DMS153 treated with DMSO at 0.1 percent for 48 hours (cell line): ENCODE measurements around the gene CALML5.
A peak's percentile ranks its signal among the peaks of the same experiment; 100 is the strongest.

Source experiments
- DNase-seq: peaks from one replicate; lab custom pipeline; 2025; ENCODE audit not compliant: unreplicated experiment; lab: John Stamatoyannopoulos, UW

Gene CALML5

GRCh38 chr10:5534051-5534821 lies 34.9 kb upstream of the CALML5 start:
- DNase-seq: no peak

DNA sequence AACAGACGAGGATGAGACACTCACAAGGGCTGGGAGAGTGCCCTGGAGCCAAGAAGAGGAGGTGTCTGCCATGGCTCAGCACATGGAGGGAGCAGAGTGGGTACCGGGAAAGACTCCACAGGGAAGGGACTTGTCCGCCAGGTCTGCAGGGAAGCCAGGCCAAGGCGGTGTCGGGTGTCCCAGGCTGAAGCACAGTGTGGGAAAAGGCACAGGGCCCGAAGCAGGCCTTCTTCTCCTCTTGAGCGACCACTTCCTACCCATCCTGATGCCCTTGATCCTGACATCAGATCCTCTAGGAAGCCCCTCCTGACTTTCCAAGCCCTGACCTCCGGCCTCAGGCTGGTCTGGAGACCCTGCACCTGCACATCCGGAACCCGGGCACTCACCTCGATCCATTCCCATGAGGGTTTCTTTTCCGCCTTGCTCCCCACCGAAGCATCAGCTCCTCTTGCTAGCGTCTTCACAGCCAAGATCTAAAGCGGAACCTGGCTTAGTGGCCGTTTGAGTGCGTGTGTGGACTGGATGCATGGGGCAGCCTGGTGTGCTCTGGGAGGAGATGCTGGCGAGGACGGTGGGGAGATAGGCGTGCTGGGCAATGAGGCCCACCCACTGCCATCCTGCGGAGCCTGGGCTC lies 33.8 kb upstream of the CALML5 start:
- no peak for DNase-seq

DNA sequence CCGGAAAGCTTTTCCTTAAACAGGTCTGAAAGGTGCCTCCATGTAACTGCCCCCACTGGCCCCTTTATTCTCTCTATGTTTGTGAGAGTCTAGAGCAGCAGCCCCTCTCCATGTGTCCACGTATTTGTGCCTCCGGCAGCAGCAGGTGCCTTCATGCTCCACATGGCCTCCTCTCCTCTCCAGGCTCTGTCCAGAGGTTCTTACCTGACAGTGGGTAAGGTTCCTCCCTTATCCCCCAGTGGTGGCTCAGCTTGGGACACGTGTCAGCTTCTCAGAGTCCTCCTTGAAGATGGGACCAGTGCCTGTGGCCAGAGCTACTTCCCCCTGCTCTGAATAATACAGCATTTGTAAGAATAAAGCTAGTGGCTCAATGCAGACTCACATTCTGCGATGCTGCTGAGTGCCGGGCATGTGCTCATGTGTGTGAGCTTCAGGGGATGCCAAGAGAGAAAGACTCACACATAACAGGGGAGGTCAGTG lies 33.3 kb upstream of the CALML5 start:
- no peak for DNase-seq

GRCh38 chr10:5532307-5532605 lies 32.9 kb upstream of the CALML5 start:
- DNase-seq: no peak

DNA sequence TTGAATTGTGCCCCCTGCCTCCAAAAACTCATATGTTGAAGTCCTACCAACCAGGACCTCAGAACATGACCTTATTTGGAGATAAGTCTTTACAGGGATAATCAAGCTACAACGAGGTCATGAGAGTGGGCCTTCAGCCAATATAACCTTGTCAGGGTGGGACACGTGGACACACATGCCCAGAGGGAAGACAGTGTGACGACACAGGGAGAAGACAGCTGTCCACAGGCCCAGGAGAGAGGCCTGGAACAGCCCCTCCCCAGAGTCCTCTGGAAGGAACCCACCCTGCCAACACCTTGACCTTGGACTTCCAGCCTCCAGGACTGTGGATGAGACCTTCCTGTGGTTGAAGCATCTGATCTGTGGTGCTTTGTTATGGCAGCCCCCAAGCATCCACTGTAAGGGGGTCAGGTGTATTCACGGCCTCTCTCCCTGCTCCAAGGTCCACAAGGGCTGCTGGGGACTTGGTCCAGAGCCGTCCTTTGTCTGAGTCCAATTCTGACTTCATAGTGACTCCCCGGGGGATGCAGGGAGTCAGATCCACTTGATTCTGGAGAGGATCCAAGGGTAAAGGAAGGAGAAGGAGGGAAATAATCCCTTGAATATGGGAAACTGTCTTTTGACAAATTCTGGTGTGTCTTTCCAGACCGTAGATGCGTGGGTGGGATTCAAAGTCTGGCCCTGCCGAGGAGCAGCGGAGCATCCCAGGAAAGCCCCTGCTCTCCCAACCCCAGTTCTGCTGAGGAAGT lies 32.4 kb upstream of the CALML5 start:
- DNase-seq: no peak

DNA sequence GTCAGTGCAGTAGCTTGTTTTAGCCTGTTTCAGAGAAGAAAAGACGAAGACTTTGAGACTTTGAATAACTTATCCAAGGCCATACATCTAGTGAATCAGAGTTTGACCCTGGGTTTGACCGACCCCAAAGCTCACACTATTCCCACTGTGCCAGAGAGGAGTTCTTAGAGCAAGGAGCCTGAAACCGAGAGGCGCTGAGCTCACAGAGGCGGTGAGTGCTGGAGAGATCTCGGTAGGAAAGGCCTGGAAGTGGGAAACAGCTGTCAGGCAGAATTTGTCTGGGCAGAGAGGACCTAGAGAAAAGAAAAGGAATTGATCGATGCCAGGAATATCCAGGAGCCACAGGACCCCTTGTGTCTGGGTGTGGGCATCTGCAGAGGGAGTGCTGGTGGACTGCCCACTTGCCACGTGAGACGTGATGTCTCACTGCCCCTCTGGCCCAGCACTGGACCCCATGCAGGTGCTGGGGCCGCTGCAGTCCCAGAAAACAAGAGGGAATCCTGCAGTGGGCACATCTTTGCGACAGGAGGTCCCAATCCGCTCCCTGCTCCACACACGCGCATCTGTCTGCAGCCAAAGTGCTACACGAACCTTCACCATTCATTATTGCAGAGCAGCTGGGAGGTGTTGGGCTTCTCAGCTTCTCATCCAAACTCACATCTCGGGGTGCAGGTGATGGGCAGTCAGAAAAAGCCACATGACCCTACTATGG lies 31.6 kb upstream of the CALML5 start:
- no peak for DNase-seq

DNA sequence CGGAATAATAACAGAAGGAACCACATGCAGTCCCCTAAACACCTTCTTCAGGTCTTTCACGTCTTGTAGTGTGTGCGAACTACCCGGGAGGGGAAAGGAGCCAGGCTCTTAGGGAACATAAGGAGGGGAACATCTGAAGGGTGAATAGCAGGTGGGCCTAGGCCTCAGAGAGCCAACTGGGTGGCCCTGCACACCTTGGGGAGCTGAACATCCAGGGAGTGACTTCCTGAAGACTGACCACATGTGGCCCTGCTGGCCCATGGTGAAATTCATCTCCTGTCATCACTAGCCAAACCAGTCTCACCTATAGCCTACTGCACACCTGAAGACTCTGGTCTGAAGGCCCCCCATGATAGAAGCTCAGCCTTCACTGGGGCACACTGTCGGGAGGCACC lies 31.0 kb upstream of the CALML5 start:
- no peak for DNase-seq

DNA sequence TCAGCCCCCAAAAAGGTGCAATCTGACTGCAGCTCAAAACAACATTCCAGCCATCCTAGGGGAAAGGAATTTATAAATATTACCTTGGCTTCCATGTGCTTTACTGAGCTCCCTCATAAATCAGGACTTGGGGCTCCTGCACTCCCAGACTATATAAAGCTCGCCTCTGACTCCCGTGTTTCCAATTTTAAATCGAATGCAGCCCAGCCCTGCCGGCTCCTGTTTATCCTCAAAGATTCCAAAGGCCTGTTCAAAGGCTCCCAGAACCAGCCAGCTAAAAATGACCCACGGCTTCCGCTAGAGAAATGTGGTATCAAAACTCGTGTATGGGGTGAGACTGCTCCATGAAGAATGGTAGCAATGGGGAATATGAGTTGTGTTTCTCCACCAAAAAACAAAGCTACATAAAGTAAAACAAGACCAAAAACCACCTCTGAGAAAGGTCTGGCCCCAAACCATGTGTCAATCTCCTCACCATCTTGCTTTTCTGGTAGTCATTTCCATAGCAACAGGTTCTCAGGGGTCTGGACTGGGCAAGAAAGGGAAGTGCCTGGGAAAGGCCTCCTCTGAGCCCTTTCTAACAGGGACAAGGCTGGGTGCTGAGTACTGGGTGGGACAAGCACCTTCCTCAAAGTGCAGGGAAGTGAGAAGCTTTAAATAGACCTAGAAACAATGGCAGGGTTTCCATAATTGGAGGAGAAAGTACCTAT lies 30.5 kb upstream of the CALML5 start:
- no peak for DNase-seq

DNA sequence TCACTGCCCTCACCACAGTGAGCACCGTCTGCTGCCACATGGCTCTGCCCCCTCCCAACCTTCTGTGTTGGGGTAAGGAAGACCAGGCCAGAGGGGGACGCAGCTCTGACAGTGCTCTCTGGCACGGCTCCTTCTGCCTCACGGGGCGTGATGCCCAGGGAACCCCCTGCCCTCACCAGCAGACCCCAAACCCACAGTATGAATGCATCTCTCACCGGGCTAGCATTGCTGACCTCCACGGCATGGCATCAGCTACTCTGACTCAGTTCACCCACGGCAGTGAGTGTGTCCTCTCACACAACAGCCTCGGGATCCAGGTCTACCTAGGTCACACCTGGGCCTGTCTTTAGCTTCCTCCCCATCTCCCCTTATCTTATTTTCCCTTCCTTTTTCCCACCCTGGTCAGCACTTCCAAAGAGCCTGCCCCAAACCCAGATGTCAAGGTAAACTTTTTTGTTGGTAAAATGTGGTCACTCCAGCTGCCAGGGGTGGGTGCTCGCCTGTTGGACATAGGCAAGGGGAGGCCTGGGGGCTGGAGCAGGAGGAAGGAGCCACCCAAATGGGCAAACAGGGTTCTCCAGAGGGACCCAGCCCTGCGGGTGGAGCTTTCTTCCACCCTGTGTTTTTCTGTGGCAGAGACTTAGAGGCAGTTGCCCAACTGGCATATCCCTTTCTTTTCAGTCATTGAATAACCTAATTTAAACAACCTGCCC lies 29.8 kb upstream of the CALML5 start:
- no peak for DNase-seq

GRCh38 chr10:5527332-5528200 lies 28.2 kb upstream of the CALML5 start:
- peak; percentile 24 for DNase-seq

DNA sequence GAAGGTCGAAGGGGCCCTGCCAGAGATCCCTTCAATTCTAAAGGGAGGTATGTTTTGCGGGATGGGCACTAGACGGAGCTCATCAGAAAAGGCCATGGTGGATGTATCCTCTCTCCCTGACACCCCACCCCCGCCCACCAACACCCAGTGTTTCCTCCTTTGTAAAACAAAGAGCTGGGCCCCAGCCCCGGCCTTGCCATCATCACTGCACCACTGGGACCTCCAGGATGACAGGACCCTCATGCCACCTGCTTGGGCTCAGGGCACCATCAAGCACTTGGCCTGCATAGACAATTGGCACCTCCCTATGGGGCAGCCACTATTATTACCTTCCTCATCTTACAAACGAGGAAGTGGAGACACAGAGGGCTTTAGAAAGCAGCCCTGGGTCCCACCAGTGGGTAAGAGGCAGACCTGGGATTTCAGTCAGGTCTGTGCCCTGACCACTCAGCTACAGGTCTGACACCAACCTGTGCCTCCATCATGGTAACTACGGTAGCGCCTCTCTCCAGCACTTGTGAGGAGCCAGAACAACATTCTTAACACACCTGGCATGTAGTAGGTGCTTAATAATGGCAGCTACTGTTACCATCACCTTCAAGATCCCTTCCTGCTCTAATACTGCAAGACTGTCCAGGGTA lies 27.4 kb upstream of the CALML5 start:
- DNase-seq: no peak

DNA sequence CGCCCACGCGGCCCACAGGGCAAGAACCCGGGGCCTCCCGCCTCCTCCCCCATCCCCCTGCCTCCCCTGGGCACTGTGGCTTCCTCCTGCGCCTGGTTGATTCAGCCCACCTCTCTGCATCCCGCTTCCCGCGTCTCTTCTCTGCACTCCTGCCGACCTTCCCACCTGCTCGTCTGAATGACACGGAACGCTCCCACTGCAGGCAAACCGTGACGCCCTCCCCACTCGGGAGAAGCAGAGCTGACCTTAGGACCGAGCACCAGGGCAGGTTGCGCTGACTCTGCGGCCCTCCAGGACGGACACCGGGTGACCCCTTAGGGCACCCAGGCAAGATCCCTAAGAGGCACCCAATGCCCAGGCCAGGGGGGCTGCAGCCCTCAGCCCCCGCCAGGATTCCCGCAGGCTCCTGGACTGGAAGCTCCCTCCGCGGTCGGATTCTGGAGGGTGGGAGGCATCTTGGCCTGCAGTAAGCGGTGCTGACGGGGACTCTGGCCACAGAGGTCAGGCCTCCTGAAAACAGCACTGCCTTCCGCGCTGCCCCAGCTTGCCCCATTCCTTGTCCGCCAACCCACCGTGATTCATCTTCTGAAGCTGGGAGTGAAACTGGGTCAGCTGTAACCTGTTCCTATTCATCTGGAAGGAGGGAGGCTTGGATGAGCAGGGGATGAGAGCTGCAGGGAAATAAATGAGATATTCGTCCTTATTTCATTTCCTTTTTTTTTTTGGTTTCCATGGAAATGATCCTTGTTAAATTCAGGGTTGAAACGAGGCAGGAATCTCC lies 26.4 kb upstream of the CALML5 start:
- DNase-seq: no peak

- no peak for DNase-seq
These were observed 25.5 kb upstream of the CALML5 start, which contains the start of gene CALML3 for GRCh38 chr10:5524641-5525560. TSS of gene CALML3 (plus strand) at chr10:5524961. CDS start at chr10:5525086, 125 bp downstream.

- no peak for DNase-seq
These were observed 24.6 kb upstream of the CALML5 start for GRCh38 chr10:5523796-5524574.

GRCh38 chr10:5522913-5523560 lies 23.7 kb upstream of the CALML5 start:
- DNase-seq: no peak

- no peak for DNase-seq
These were observed 19.7 kb upstream of the CALML5 start for GRCh38 chr10:5519054-5519453.
